ENCODE results near the gene THAP3.

THAP3 gene

GRCh38 chr1:6585841-6586240, 38.8 kb upstream of the THAP3 start:
- DNase-seq (ENCODE audit: insufficient read length, low spot score) (no peak), FAIRE-seq (no peak)
- TF ChIP-seq POLR2A (IDR thresholded peaks at IDR 0.05; ENCODE audit: low read depth, low read length), result no peak

DNA sequence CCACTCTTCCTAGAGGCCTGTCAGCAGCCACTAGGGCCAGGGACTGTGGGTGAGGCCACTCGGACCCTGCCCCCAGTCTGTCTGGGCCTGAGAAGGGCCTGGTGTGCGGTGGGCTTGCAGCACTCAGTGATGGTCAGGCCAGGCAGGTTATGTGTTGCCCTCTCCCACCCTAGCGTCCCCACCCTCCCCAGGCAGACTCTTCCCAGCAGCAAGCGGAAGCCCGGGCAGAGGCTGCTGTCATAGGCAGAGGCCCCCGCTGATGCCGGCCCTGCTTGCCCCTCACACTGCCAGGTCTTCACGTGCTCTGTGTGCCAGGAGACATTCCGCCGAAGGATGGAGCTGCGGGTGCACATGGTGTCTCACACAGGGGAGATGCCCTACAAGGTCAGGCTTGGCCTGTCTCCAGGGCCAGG, 38.3 kb upstream of the THAP3 start:
- FAIRE-seq, result no peak
- no peak for TF ChIP-seq POLR2A (IDR thresholded peaks at IDR 0.05; ENCODE audit: low read depth, low read length)
- DNase-seq (ENCODE audit: insufficient read length, low spot score), result no peak

GRCh38 chr1:6587261-6588005, 37.2 kb upstream of the THAP3 start:
- FAIRE-seq, result no peak
- TF ChIP-seq POLR2A (IDR thresholded peaks at IDR 0.05; ENCODE audit: low read depth, low read length), result no peak
- no peak for DNase-seq (ENCODE audit: insufficient read length, low spot score)

GRCh38 chr1:6588128-6588892, 36.4 kb upstream of the THAP3 start:
- FAIRE-seq, result no peak
- DNase-seq (ENCODE audit: insufficient read length, low spot score), result no peak
- no peak for TF ChIP-seq POLR2A (IDR thresholded peaks at IDR 0.05; ENCODE audit: low read depth, low read length)

GRCh38 chr1:6588893-6589520, 35.7 kb upstream of the THAP3 start:
- DNase-seq (ENCODE audit: insufficient read length, low spot score) (no peak), FAIRE-seq (no peak)
- TF ChIP-seq POLR2A (IDR thresholded peaks at IDR 0.05; ENCODE audit: low read depth, low read length), result no peak

GRCh38 chr1:6590046-6590445, 34.6 kb upstream of the THAP3 start:
- TF ChIP-seq POLR2A (IDR thresholded peaks at IDR 0.05; ENCODE audit: low read depth, low read length), result no peak
- no peak for FAIRE-seq
- DNase-seq (ENCODE audit: insufficient read length, low spot score), result no peak

DNA sequence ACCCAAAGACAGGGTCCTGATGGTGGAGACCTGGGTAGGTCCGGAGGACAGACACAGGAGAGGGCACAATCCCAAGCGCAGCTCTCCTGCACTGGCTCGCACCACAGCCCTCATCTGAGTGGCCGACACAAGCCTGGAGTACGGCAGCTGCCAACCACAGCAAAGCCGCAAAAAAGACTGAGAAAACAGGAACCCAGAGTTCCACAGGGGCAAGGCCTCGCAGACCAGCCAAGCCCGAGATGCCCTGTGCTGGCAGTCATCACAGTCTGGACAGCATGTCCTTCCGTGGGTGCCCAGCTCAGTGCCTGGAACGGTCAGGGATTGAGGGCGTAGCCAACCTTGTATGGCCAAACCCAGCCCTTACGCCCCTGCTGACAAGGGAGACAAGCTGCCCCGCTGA, 33.4 kb upstream of the THAP3 start:
- TF ChIP-seq POLR2A (IDR thresholded peaks at IDR 0.05; ENCODE audit: low read depth, low read length), result no peak
- FAIRE-seq, result no peak

GRCh38 chr1:6591644-6592043, 33.0 kb upstream of the THAP3 start:
- FAIRE-seq (no peak), DNase-seq (ENCODE audit: insufficient read length, low spot score) (no peak)
- TF ChIP-seq POLR2A (IDR thresholded peaks at IDR 0.05; ENCODE audit: low read depth, low read length), result no peak

More for the DNA sequence above, 33.4 kb upstream of the THAP3 start:
- no peak for DNase-seq (ENCODE audit: insufficient read length, low spot score)

GRCh38 chr1:6592441-6592840, 32.2 kb upstream of the THAP3 start:
- no peak for TF ChIP-seq POLR2A (IDR thresholded peaks at IDR 0.05; ENCODE audit: low read depth, low read length)
- FAIRE-seq, result no peak

DNA sequence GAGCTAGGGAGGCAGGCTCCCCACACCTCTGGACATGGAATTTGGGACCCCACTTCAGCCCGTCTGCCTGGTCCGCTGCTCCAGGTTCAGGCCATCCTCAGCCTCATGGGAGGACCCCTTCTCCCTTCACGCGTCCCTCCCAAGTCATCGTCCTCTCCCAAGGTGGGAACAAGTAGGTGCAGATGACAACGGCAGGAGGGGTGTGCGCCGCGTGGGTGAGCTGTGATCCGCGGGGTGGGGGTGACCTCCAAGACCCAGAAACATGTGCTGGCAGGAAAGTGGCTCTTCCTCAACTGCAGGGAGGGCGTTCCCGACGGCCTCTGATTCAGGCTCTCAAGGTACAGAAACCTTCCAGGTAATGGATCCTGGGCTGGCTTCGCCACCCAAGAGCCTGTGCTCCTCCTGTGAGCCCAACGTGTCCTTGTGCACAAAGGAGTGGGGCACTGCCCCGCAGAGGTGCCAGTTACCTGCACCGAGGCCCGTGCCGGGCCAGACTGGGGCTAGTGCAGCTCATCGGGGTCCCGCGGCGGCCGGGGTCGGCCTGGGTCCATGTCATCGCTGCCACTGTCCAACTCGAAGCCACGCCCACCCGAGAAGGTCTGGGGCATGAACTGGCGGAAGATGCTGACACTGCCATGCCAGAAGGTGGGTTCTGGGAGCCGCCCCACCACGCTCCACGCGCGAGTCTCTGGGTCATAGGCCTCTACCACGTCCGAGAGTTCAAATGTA, 31.6 kb upstream of the THAP3 start:
- DNase-seq (ENCODE audit: insufficient read length, low spot score), result no peak
- FAIRE-seq, result no peak
- no peak for TF ChIP-seq POLR2A (IDR thresholded peaks at IDR 0.05; ENCODE audit: low read depth, low read length)

More at GRCh38 chr1:6592441-6592840, 32.2 kb upstream of the THAP3 start:
- no peak for DNase-seq (ENCODE audit: insufficient read length, low spot score)

DNA sequence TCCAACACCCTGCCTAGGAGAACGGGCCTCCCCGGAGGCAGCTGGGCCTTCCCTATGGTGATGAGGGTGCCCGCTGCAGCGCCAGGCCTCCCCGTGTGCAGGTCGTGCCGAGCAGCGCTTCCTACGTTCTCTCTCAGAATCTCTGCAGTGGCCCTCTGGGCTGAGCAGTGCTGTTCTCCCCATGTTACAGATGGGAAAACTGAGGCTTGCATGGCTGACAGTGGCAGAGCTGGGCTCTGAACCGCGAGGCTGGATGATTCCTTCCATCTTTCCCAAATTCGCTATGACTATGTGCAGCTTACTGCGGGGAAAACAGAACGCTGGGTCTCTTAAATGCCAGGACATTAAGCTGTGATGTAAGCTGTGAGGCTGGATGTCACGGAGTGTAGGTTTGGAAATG, 30.9 kb upstream of the THAP3 start:
- no peak for TF ChIP-seq POLR2A (IDR thresholded peaks at IDR 0.05; ENCODE audit: low read depth, low read length)
- FAIRE-seq (no peak), DNase-seq (ENCODE audit: insufficient read length, low spot score) (no peak)

DNA sequence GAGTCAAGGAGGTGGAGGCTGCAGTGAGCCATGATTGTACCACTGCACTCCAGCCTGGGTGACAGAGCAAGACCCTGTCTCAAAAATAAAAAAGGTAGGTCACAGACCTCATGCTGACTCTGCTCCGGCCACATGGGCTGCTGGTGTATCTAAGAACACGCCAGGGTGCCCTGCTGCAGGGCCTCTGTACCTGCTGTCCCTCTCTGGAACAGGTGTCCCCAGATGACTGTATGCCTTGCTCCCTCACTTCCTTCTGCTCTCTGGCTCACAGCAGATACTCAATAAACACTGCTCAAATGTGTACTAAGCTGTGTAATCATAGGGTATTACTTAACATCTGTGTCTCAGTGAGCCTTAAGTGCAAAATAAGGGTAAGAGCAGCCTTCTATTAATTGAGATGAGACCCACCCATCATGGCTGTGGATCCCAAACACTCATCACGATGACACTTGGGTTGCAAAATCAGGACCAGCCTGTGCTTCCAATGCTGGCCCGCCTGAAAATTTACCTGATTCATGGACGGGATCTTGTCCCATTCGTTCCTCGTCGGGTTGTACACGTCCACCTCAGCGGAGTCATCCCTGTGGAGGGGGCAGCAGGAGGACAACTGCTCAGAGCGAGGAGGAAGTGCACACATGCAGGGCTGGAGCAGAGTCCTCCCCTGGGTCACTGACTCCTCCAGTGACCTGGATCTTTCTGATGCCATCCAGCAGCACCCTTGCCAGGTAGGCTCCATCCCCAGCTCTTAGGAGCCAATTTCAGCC, 29.5 kb upstream of the THAP3 start:
- TF ChIP-seq POLR2A (IDR thresholded peaks at IDR 0.05; ENCODE audit: low read depth, low read length), result no peak

DNA sequence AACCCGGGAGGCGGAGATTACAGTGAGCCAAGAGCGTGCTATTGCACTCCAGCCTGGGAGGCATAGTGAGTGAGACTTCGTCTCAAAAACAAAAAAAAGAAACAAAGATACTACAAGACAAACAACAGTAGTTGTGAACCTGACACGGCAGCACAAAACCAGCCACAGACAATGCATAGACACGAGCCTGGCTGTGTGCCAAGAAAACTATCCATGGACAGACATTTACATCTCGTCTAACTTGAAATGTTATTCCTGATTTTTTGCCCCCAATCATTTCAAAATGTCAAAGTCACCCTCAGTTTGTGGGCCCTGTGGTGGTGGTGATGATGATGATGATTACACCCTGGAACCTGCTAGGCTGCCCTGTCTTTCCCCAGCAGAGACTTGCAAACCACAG, 28.3 kb upstream of the THAP3 start:
- no peak for FAIRE-seq
- TF ChIP-seq POLR2A (IDR thresholded peaks at IDR 0.05; ENCODE audit: low read depth, low read length), result no peak
- no peak for DNase-seq (ENCODE audit: insufficient read length, low spot score)

More for the DNA sequence above, 29.5 kb upstream of the THAP3 start:
- FAIRE-seq (no peak), DNase-seq (ENCODE audit: insufficient read length, low spot score) (no peak)
